Measurements from ENCODE around the gene PTPRJ.

GRCh38 chr11:48127521-48128183, 147.3 kb downstream of the PTPRJ start:
- TF ChIP-seq CTCF (IDR thresholded peaks at IDR 0.05) (no peak), POLR2A (IDR thresholded peaks at IDR 0.05) (no peak)

Data from right lobe of liver (tissue), 4 donors.